HL-60/S4 treated with retinoic acid at 250 ng/mL for 4 days and 3 days (cell line): ENCODE data around the gene TTLL1.
"Not testable (repeated sequence)": the region's sequence is repeated elsewhere in the genome, so short reads cannot be mapped to it uniquely, and the experiment has no call there.

ENCODE experiments used
- in situ Hi-C: fragments of 300-500 bp; cut with MboI; formaldehyde crosslinking; loops from 2 replicates; pipeline ENCODE4 v1.7.0; 2022; ENCODE audit warnings: low sequenced_read_pairs

Gene TTLL1

DNA sequence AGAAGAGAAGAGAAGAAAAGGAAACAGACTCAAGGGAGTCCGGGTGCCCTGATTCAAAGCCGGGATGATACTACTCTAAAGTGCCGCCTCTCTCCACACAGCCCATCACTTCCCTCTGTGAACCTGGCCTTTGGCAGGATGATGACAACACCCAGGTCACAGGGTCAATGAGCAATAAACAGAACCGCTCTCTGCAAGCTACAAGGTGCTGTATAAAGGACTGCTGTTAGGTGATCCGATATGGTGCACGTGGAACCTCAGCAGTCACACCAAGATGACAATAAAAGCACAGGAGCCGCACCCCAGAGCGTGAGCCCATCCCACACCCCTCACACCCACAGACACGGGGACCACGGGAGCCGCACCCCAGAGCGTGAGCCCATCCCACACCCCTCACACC, 10.7 kb downstream of the TTLL1 start:
- in situ Hi-C loops: no loop called here

- in situ Hi-C loops: no loop called here
Measured at GRCh38 chr22:43077121-43077877, 11.9 kb downstream of the TTLL1 start.

- in situ Hi-C loops: no loop called here
Measured at GRCh38 chr22:43066844-43067385, 22.3 kb downstream of the TTLL1 start.

DNA sequence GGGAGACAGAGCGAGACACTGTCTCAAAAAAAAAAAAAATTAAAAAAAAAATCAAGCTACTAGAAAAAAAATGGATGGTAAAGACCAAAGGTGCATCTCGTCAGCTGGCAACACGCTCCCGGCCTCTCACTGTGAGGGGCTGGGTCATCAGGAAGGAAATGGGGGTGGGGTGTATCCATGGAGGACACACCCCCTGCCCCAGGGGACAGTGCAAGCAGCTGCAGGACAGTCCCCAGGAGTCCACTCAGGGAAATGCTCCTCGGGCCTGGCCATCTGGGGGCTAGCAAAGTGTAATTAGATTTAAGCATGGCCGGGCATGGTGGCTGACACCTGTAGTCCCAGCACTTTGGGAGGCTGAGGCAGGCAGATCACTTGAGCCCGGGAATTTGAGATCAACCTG, 23.1 kb downstream of the TTLL1 start:
- in situ Hi-C loops: no loop called here

GRCh38 chr22:43060183-43060582, 29.0 kb downstream of the TTLL1 start:
- in situ Hi-C loops: no loop called here

DNA sequence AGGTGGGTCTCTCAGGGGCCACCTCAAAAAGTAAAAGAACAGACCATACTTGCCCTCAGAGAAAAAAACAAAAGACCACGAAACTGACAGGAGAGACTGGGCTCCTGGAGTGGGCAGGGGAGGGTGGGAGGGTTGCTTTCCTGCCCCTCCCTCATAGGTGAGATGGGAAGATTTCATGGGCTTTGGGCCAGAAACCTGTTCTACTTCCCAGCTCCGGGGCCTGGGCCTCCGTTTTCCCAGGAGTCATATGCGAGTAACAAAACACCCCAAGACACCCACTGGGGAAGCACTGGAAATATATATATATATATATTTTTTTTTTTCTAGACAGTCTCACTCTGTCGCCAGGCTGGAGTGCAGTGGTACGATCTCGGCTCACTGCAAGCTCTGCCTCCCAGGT, 31.6 kb downstream of the TTLL1 start:
- in situ Hi-C loops: no loop called here

GRCh38 chr22:43053176-43053575, 36.0 kb downstream of the TTLL1 start:
- in situ Hi-C loops: no loop called here

GRCh38 chr22:43050995-43051394, 38.2 kb downstream of the TTLL1 start:
- in situ Hi-C loops: no loop called here

DNA sequence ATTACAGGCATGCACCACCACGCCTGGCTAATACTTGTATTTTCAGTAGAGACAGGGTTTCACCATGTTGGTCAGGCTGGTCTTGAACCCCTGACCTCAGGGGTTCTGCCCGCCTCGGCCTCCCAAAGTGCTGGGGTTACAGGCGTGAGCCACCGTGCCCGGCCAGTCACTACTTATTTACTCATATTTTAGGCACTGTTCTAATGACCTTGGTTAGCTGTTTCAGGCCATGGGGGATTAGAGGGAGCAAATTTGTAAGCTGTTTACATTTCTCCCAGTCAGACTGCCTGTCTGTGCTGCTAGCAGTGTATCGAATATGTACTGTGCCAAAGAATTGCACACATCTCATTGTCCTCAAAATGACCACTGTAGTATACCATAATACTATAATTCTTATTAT, 41.6 kb downstream of the TTLL1 start:
- in situ Hi-C loops: no loop called here

DNA sequence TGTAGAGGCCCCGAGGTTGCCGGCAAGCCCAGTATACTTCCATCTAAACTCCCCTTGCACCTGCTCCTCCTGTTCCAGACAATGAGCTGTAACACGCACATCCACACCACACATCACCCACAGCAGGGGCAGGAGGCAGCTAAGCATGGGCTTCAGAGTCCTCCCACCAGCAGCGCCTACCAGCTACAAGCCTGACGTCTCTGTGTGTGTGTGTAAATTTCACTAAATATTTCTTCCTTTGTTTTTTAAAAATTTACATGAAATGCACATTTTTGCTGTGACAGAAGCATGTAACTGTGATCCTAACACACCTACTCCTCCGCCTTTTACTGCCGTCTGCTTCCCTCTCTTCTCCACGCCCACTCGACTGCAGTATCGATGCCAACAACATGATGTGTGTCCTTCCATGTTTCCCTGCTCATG, 44.9 kb downstream of the TTLL1 start:
- in situ Hi-C loops: no loop called here

- in situ Hi-C loops: no loop called here
Measured at GRCh38 chr22:43042101-43042780, 47.0 kb downstream of the TTLL1 start.

GRCh38 chr22:43039800-43040199, 49.4 kb downstream of the TTLL1 start:
- in situ Hi-C loops: no loop called here

DNA sequence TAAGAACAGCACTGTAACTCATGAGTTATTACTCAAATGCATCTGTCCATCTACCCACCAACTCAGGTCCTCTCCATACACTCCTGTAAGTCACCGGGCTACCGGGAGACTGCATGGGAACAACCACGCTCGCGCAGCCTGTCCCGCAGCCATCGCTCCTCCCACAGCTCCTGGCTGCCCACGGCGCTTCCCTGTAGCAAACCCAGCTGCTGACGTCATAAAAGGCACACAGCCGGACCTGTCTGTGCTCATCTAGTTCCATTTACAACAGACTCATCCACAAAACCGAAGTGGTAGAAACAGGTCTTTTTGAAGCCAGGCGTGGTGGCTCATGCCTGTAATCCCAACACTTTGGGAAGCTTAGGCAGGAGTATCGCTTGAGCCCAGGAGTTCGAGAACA, 50.9 kb downstream of the TTLL1 start:
- in situ Hi-C loops: no loop called here

GRCh38 chr22:43036282-43036829, 52.8 kb downstream of the TTLL1 start:
- in situ Hi-C loops: no loop called here

DNA sequence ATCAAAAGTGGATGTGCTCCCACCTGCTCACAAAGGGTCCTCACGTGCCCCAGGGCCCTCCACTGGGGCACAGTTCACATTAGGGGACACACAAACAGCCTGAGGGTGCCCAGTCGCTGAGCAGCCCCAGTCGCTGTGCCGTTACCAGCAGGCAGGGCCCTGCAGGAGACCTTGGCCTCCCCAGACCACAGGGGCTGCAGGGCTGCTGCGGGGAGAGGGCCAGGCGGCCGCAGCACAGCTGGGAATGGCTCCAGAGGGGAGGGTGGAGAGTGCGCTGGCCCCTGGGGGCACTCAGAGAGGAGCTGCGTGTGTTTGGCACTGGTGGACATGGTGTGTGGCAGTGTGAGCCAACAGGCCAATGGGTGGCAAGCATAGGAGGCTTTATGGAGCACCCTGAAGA, 53.9 kb downstream of the TTLL1 start:
- in situ Hi-C loops: no loop called here

- in situ Hi-C loops: no loop called here
Measured at GRCh38 chr22:43031617-43032016, 57.6 kb downstream of the TTLL1 start.

DNA sequence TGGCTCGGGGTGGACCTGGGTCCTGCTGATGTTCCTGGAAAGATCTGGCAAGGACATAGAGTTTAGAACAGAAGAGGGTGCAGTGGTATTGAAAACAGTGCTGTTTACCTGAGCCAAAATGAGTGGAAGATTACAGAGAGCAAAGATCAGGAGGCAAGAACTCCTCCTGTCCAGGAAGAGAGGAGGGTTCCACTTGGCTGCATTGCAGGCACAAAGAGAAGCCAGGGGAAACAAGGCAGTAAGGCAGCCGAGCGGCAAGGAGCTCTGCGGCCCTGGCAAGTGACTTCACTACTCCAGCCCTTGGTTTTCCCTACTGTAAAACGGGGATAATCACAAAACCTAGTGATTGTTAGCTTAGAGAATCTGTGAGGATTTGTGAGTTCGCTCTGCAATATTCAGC, 70.6 kb downstream of the TTLL1 start:
- in situ Hi-C loops: no loop called here

- in situ Hi-C loops: no loop called here
Measured at GRCh38 chr22:43017525-43018460, 71.4 kb downstream of the TTLL1 start.

DNA sequence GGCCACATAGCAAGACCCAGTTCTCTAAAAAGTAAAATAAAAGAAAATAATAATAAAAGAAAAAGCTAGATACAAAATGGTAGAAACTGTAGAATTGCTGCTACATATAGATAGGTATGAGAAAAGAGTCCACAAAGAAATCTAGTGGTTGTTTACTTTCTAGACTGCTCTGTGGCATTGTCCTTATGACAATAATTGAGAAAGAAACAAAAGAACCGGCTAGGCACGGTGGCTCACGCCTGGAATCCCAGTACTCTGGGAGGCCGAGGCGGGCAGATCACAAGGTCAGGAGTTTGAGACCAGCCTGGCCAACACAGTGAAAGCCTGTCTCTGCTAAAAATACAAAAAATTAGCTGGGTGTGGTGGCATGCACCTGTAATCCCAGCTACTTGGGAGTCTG, 73.0 kb downstream of the TTLL1 start:
- in situ Hi-C loops: not testable (repeated sequence)

- in situ Hi-C loops: no loop called here
Measured at GRCh38 chr22:43015677-43016042, 73.5 kb downstream of the TTLL1 start.
